HT-29 (cell line): Measurements from ENCODE around the gene HOXB5. TPM values are rescaled to one million over a fixed set of nuclear protein-coding genes. Genes with fewer than 3 reads are reported as not detected.

Source experiments
- DNase-seq: peaks from one replicate; pipeline ENCODE4 v3.0.0-alpha.2; 2015; ENCODE audit warnings: low spot score
- total RNA-seq: library from RNA; depleted of rRNA; stranded (reverse); fragments of >200 nt; shearing (Covaris generic); gene quantifications from 2 replicates; pipeline ENCODE4 v1.2.3, GENCODE V29; 2014

Gene HOXB5
- total RNA-seq, 1 experiment from 2014 or later: 7.5 TPM

- peak; percentile 88 for DNase-seq
Measured at GRCh38 chr17:48604770-48605329, 11.3 kb upstream of the HOXB5 start, which contains the start of gene HOXB6. TSS of gene HOXB6 (minus strand) at chr17:48604986. CDS start at chr17:48598150, 6,836 bp downstream.

- peak; percentile 76 for DNase-seq
Measured at GRCh38 chr17:48603959-48604769, 10.6 kb upstream of the HOXB5 start.

- peak; percentile 74 for DNase-seq
Measured at GRCh38 chr17:48601539-48602425, 8.2 kb upstream of the HOXB5 start.

GRCh38 chr17:48601207-48601538 lies 7.6 kb upstream of the HOXB5 start:
- peak; percentile 73 for DNase-seq

GRCh38 chr17:48600244-48601098 lies 6.9 kb upstream of the HOXB5 start:
- peak; percentile 68 for DNase-seq

- no peak for DNase-seq
Measured at GRCh38 chr17:48599354-48599753, 5.8 kb upstream of the HOXB5 start.

- peak; percentile 71 for DNase-seq
Measured at GRCh38 chr17:48598736-48599135, 5.2 kb upstream of the HOXB5 start.

GRCh38 chr17:48597778-48598631 lies 4.4 kb upstream of the HOXB5 start:
- DNase-seq: peak; percentile 85

GRCh38 chr17:48597528-48597777 lies 3.9 kb upstream of the HOXB5 start:
- DNase-seq: no peak

- peak; percentile 75 for DNase-seq
Measured at GRCh38 chr17:48596735-48597527, 3.4 kb upstream of the HOXB5 start.

GRCh38 chr17:48596000-48596734 lies 2.6 kb upstream of the HOXB5 start:
- peak; percentile 76 for DNase-seq

GRCh38 chr17:48595278-48595999 lies 1.9 kb upstream of the HOXB5 start:
- DNase-seq: no peak

- DNase-seq: peak; percentile 72
Measured at GRCh38 chr17:48594538-48595277, 1.1 kb upstream of the HOXB5 start.

GRCh38 chr17:48593840-48594537 lies 410 bp upstream of the HOXB5 start:
- no peak for DNase-seq

GRCh38 chr17:48592577-48592976 lies 1.0 kb downstream of the HOXB5 start:
- DNase-seq: peak; percentile 64

GRCh38 chr17:48592057-48592514 lies 1.5 kb downstream of the HOXB5 start:
- no peak for DNase-seq
